GM19395 (cell line): ENCODE results near the gene ANTXR1.

ENCODE experiments used
- ATAC-seq: cut with Tn5 transposase; IDR thresholded peaks from one replicate; pipeline ENCODE4 v1.9.1; 2021; ENCODE audit warnings: mild to moderate bottlenecking, moderate library complexity; ENCODE audit not compliant: unreplicated experiment

ANTXR1 gene

GRCh38 chr2:69013142-69013839 lies at the start of gene ANTXR1:
TSS of gene ANTXR1 (plus strand) at chr2:69013179. CDS start at chr2:69013500, 321 bp downstream.
- no peak for ATAC-seq

GRCh38 chr2:68964282-68964681 lies 48.7 kb upstream of the ANTXR1 start:
- no peak for ATAC-seq

GRCh38 chr2:68968221-68968620 lies 44.8 kb upstream of the ANTXR1 start:
- ATAC-seq, result no peak

DNA sequence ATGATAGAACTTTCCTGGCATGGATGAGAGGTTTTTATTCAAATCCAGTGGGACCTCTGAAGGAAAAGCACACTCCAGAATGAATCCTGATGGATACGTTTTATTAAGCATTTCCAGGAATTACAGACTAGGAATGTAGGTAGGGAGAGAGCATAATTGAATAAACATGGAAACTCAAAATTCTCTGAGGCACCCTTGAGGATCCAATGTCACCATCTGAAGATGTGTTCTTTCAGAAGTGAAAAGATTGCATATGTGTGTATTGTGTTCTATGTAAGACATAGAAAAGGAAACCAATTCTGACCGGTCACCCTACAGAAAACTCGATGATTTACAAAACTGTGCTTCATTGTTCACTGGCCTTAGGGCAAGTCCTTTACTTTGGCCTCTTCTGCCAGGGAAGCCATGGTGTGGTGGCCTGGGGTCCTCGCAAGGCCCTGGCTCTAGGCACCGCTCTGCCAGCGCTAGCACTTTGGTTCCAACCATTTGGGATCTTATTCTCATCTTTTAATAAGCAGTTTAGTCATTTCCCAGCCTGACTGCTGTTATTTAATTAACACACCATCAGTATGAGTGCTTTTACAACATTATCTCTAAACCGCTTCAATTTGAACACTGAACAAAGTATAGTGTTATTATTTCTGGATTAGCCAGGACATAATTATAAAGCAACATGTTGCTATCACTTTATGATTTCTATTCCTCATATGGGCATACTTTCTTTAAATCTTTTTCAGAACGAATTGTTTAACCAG lies 43.1 kb upstream of the ANTXR1 start:
- no peak for ATAC-seq

GRCh38 chr2:68970566-68971265 lies 42.3 kb upstream of the ANTXR1 start:
- ATAC-seq, result no peak

DNA sequence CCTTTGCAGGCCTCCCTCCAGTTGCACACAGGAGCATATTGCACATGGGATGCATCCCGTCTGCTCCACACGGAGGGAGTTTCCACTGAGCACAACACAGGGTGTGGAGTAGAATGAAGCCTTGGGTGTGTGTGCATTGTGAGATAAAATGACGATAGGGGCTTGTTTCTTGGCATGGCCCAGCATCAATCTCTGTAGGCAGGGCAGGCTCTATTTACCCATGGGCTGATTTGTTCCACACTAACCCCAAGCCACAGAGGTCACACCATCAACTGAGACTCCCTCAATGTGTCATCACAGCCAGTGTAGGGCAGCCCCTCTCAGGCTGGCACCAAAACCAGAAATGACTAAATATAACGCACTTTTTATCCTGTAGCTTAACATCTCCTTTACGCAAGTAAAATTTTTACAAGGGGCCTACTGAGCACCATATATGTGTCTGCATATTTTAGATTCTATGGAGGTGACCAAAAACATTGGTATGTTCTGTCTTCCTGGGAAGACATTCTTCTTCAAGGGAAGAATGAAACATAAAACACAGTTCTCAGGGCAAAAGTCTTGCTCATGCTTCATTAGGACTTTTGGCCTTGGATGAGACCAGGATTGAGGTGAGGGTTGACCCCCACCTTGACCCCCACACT lies 41.3 kb upstream of the ANTXR1 start:
- ATAC-seq, result no peak

DNA sequence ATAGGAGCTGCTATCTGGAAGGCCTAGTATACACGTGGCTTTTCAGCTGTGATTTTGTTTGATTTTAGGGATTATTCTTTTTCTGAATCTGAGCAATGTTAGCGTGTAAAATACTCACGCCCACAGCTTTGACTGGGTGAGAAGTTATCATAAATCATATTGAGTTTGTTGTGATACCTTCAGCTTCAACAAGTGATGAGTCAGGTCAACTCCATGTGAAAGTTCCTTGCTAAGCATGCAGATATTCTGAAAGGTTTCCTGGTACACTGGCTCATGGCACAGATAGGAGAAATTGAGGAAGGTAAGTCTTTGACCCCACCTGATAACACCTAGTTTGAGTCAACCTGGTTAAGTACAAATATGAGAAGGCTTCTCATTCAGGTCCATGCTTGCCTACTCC lies 38.7 kb upstream of the ANTXR1 start, which contains the start of gene GKN1:
Gene GKN1 (plus strand): TSS at position 386 of the 400 bp plus-strand sequence. CDS start 42 bp downstream, outside the sequence.
- ATAC-seq, result no peak

- ATAC-seq, result no peak
These were observed 37.9 kb upstream of the ANTXR1 start for GRCh38 chr2:68974946-68975665.

- no peak for ATAC-seq
These were observed 37.1 kb upstream of the ANTXR1 start for GRCh38 chr2:68975844-68976243.

- ATAC-seq, result no peak
These were observed 35.5 kb upstream of the ANTXR1 start for GRCh38 chr2:68977453-68977852.

DNA sequence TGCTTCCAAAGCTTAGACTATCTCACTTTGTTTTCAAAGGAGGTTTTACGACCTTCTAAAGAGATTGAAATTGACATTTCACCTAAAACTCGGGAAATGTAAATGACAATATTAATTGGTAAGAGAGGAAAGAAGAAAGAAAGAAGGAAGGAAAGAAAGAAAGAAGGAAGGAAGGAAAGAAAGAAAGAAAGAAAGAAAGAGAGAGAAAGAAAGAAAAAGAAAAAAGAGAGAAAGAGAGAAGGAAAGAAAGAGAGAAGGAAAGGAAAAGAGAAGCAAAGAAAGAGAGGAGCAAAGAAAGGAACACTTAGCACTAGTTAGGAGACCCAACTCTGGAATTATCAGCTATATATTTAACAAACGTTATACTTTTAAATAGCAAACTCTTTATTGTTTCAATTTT lies 34.9 kb upstream of the ANTXR1 start:
- ATAC-seq, result no peak

- no peak for ATAC-seq
These were observed 32.0 kb upstream of the ANTXR1 start for GRCh38 chr2:68980956-68981355.

GRCh38 chr2:68987021-68987503 lies 25.9 kb upstream of the ANTXR1 start:
- no peak for ATAC-seq

DNA sequence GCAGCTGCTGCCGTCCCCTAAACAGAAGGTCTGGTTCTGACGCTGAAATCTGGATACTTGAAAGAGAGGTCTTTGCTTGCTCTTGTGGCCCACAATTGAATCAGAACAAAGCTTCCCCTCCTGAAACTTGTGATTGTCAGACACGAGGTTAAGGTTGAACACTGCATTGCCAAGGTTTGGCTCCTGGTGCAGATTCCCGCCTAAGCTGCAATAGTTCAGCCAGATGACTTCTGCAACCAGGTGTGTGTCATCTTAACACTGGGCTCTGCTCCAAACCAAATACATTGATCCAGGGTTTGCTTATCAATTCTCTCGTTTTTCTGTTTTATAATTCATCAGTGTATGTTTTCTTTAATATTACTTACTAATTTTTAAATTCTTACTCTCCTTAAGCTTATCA lies 23.9 kb upstream of the ANTXR1 start:
- ATAC-seq, result no peak

- ATAC-seq, result no peak
These were observed 20.6 kb upstream of the ANTXR1 start for GRCh38 chr2:68992341-68992740.

GRCh38 chr2:68992933-68993332 lies 20.0 kb upstream of the ANTXR1 start:
- ATAC-seq, result no peak

GRCh38 chr2:68993660-68994059 lies 19.3 kb upstream of the ANTXR1 start:
- no peak for ATAC-seq

GRCh38 chr2:68994864-68995263 lies 18.1 kb upstream of the ANTXR1 start:
- no peak for ATAC-seq

- ATAC-seq, result no peak
These were observed 17.1 kb upstream of the ANTXR1 start for GRCh38 chr2:68995916-68996315.

GRCh38 chr2:68997401-68997800 lies 15.6 kb upstream of the ANTXR1 start:
- no peak for ATAC-seq
